PC-9 (cell line): ENCODE measurements around the gene ATP6V0B. TPM values are rescaled to one million over a fixed set of nuclear protein-coding genes. Genes with fewer than 3 reads are reported as not detected.

ENCODE experiments used
- BruUV-seq: library from RNA; stranded (reverse); fragments of 400-500 nt; replicated peaks from 2 replicates; lab custom pipeline; 2021; lab: Mats Ljungman, UMichigan
- CTCF ChIA-PET: fragments of 300-600 bp; sonication (Branson Sonifier 250); formaldehyde crosslinking; loops from one replicate; lab custom pipeline; 2022; ENCODE audit warnings: antibody characterized with exemption; lab: Charles Lee
- POLR2A ChIA-PET: fragments of 300-600 bp; sonication (Branson Sonifier 250); formaldehyde crosslinking; loops from one replicate; lab custom pipeline; 2022; ENCODE audit warnings: antibody characterized with exemption; ENCODE audit not compliant: unreplicated experiment; lab: Charles Lee
- DNase-seq, 2 experiments: peaks; one replicate each; pipeline versions ENCODE4 v3.0.0 to v3.0.0-alpha.2; 2015 to 2022; ENCODE audit warnings: mixed read lengths in 1 of 2
- H2AFZ ChIP-seq: fragments of 200-600 bp; sonication (generic); 2 replicates; pipeline ENCODE4 v1.8.1; 2017; ENCODE audit warnings: antibody characterized with exemption
- H3F3A ChIP-seq: fragments of 200-600 bp; sonication (generic); 2 replicates; pipeline ENCODE4 v1.8.1; 2017; ENCODE audit warnings: antibody characterized with exemption, mild to moderate bottlenecking, low read depth; ENCODE audit not compliant: insufficient read depth
- H3K27ac ChIP-seq: fragments of 200-600 bp; sonication (generic); 2 replicates; pipeline ENCODE4 v1.6.1; 2016; ENCODE audit warnings: mixed run types
- H3K27me3 ChIP-seq: fragments of 200-600 bp; sonication (generic); 2 replicates; pipeline ENCODE4 v1.6.1; 2016; ENCODE audit warnings: low read depth, mixed run types; ENCODE audit not compliant: insufficient read depth
- H3K36me3 ChIP-seq: fragments of 200-600 bp; sonication (generic); 2 replicates; pipeline ENCODE4 v1.6.1; 2016; ENCODE audit warnings: low read depth, mixed run types
- H3K4me1 ChIP-seq: fragments of 200-600 bp; sonication (generic); replicated peaks from 2 replicates; pipeline ENCODE4 v1.6.1; 2016; ENCODE audit warnings: mixed run types; ENCODE audit not compliant: insufficient read depth
- H3K4me2 ChIP-seq: fragments of 200-600 bp; sonication (generic); 2 replicates; pipeline ENCODE4 v1.6.1; 2017; ENCODE audit warnings: mixed run types
- H3K4me3 ChIP-seq: fragments of 200-600 bp; sonication (generic); 2 replicates; pipeline ENCODE4 v1.6.1; 2016; ENCODE audit warnings: mixed run types
- H3K79me2 ChIP-seq: fragments of 200-600 bp; sonication (generic); 2 replicates; pipeline ENCODE4 v1.6.1; 2017; ENCODE audit warnings: low read depth, mixed run types
- H3K9me2 ChIP-seq: fragments of 200-600 bp; sonication (generic); 2 replicates; pipeline ENCODE4 v1.8.1; 2017; ENCODE audit warnings: mild to moderate bottlenecking; ENCODE audit not compliant: insufficient read depth
- H3K9me3 ChIP-seq: fragments of 200-600 bp; sonication (generic); 2 replicates; pipeline ENCODE4 v1.8.1; 2016; ENCODE audit warnings: low read depth; ENCODE audit not compliant: insufficient read depth
- H4K20me1 ChIP-seq: fragments of 200-600 bp; sonication (generic); 2 replicates; pipeline ENCODE4 v1.8.1; 2017; ENCODE audit not compliant: insufficient read depth
- EZH2 ChIP-seq: fragments of 200-600 bp; sonication (generic); IDR thresholded peaks from 2 replicates; pipeline ENCODE4 v1.8.0; 2017; ENCODE audit warnings: antibody characterized with exemption, low read depth
- intact Hi-C: fragments of 100-400 bp; cut with micrococcal nuclease; formaldehyde crosslinking; loops from one replicate; pipeline ENCODE4 v1.10.0; 2022; ENCODE audit not compliant: unreplicated experiment
- total RNA-seq: library from RNA; stranded (reverse); gene quantifications from 2 replicates; pipeline ENCODE4 v1.2.3, GENCODE V29; 2021
- TF ChIP-seq, protein P1 (sequence below): fragments of 200-600 bp; sonication (generic); conservative IDR thresholded peaks from 2 replicates; pipeline ENCODE4 v1.6.1; 2017; ENCODE audit warnings: mixed run types, antibody characterized with exemption, mild to moderate bottlenecking, moderate library complexity

ATP6V0B gene
- total RNA-seq, 1 experiment from 2014 or later: 125 TPM

- ChIA-PET CTCF (no interaction called here), POLR2A (no interaction called here)
- BruUV-seq: no TSS peak
- intact Hi-C loops: no loop called here
- H3K27ac ChIP-seq: no peak overlapping the region
- H3K79me2 ChIP-seq: no peaks in the 10 kb centered on the region
- no peaks in the 10 kb centered on the region for H3K4me1 ChIP-seq
- DNase-seq: no peak
- H3F3A ChIP-seq: no peaks in the 10 kb centered on the region
- H3K4me3 ChIP-seq: no peak overlapping the region
- H4K20me1 ChIP-seq: no peaks in the 10 kb centered on the region
- H3K9me2 ChIP-seq: no peaks in the 10 kb centered on the region
- H3K36me3 ChIP-seq: no peaks in the 10 kb centered on the region
- H3K4me2 ChIP-seq: no peak overlapping the region
- H3K27me3 ChIP-seq: no peaks in the 10 kb centered on the region
- TF ChIP-seq, protein P1, sequence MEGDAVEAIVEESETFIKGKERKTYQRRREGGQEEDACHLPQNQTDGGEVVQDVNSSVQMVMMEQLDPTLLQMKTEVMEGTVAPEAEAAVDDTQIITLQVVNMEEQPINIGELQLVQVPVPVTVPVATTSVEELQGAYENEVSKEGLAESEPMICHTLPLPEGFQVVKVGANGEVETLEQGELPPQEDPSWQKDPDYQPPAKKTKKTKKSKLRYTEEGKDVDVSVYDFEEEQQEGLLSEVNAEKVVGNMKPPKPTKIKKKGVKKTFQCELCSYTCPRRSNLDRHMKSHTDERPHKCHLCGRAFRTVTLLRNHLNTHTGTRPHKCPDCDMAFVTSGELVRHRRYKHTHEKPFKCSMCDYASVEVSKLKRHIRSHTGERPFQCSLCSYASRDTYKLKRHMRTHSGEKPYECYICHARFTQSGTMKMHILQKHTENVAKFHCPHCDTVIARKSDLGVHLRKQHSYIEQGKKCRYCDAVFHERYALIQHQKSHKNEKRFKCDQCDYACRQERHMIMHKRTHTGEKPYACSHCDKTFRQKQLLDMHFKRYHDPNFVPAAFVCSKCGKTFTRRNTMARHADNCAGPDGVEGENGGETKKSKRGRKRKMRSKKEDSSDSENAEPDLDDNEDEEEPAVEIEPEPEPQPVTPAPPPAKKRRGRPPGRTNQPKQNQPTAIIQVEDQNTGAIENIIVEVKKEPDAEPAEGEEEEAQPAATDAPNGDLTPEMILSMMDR: no peak
- no peak for TF ChIP-seq EZH2
- H2AFZ ChIP-seq: no peak overlapping the region
- H3K9me3 ChIP-seq: no peaks in the 10 kb centered on the region
Measured at GRCh38 chr1:43960798-43961197, 14.0 kb upstream of the ATP6V0B start.

DNA sequence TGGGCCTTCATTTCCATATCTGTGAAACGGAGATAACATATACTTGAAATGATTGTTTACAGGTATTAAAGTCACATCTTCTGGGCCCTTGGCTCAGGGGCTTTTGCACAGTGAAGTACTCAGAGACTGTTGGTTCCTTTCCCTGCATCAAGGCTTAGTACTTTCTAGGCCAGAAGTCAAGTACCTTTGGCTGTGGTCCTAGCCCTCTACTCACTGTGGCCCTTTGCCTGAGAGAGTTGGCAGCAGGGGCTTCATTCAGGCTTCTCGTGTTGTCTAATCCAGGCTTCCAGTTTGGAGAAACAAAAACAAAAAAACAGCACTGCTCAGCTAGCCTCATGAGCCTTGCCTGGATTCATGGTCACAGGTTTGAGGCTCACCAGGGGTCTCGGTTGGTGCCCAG, 13.1 kb upstream of the ATP6V0B start:
- no peaks in the 10 kb centered on the region for H3F3A ChIP-seq
- H3K79me2 ChIP-seq: no peaks in the 10 kb centered on the region
- ChIA-PET POLR2A (no interaction called here), CTCF (no interaction called here)
- no peak overlapping the region for H3K4me3 ChIP-seq
- no peaks in the 10 kb centered on the region for H3K4me1 ChIP-seq
- H4K20me1 ChIP-seq: no peaks in the 10 kb centered on the region
- H3K9me2 ChIP-seq: no peaks in the 10 kb centered on the region
- no peak overlapping the region for H2AFZ ChIP-seq
- no peak for TF ChIP-seq EZH2
- TF ChIP-seq, protein P1: no peak
- no peaks in the 10 kb centered on the region for H3K9me3 ChIP-seq
- BruUV-seq: no TSS peak
- DNase-seq: no peak
- intact Hi-C loops: no loop called here
- H3K4me2 ChIP-seq: no peak overlapping the region
- no peaks in the 10 kb centered on the region for H3K27me3 ChIP-seq
- no peaks in the 10 kb centered on the region for H3K36me3 ChIP-seq
- H3K27ac ChIP-seq: no peak overlapping the region

- CTCF ChIA-PET: no interaction called here
- POLR2A ChIA-PET: no interaction called here
- Histone ChIP-seq H2AFZ (no peak overlapping the region), H3F3A (no peaks in the 10 kb centered on the region), H3K27me3 (no peaks in the 10 kb centered on the region), H3K9me2 (no peaks in the 10 kb centered on the region), H3K4me3 (no peak overlapping the region), H3K79me2 (no peaks in the 10 kb centered on the region), H3K27ac (no peak overlapping the region), H3K4me2 (no peak overlapping the region), H3K4me1 (no peaks in the 10 kb centered on the region), H3K9me3 (no peaks in the 10 kb centered on the region), H4K20me1 (no peaks in the 10 kb centered on the region), H3K36me3 (no peaks in the 10 kb centered on the region)
- no peak for DNase-seq
- intact Hi-C loops: no loop called here
- TF ChIP-seq, protein P1: no peak
- TF ChIP-seq EZH2: no peak
- no TSS peak for BruUV-seq
Measured at GRCh38 chr1:43962324-43962723, 12.4 kb upstream of the ATP6V0B start.
